Measurements from ENCODE around the gene IFI27L2. TPM values are rescaled to one million over a fixed set of nuclear protein-coding genes. Genes with fewer than 3 reads are reported as not detected.

IFI27L2 gene
- total RNA-seq, 3 donors from 2014 or later: 19.3 to 26.4 (median 23.6) TPM

- ATAC-seq (no peak), DNase-seq (no peak)
- no peaks in the 10 kb centered on the region for H3K4me1 Mint-ChIP-seq (ENCODE audit: low read depth)
These were observed 6.1 kb downstream of the IFI27L2 start for GRCh38 chr14:94123296-94123695.

GRCh38 chr14:94122438-94122837, 7.0 kb downstream of the IFI27L2 start:
- peaks cover 15% of the 10 kb centered on the region for H3K9me3 Mint-ChIP-seq
- H3K27me3 Mint-ChIP-seq (ENCODE audit: low read depth): peaks cover 2% of the 10 kb centered on the region
- H3K4me3 Mint-ChIP-seq: no peak overlapping the region
- DNase-seq (no peak), ATAC-seq (no peak)
- peaks cover 2% of the 10 kb centered on the region for H3K36me3 Mint-ChIP-seq (ENCODE audit: insufficient read depth)
- H3K4me1 Mint-ChIP-seq (ENCODE audit: low read depth): no peaks in the 10 kb centered on the region

More at GRCh38 chr14:94123296-94123695, 6.1 kb downstream of the IFI27L2 start:
- Mint-ChIP-seq H3K9me3 (peaks cover 15% of the 10 kb centered on the region), H3K27me3 (ENCODE audit: low read depth) (no peaks in the 10 kb centered on the region), H3K4me3 (no peak overlapping the region), H3K36me3 (ENCODE audit: insufficient read depth) (peaks cover 2% of the 10 kb centered on the region)

- Mint-ChIP-seq H3K36me3 (ENCODE audit: insufficient read depth) (peaks cover 2% of the 10 kb centered on the region), H3K4me1 (ENCODE audit: low read depth) (no peaks in the 10 kb centered on the region), H3K9me3 (peaks cover 15% of the 10 kb centered on the region), H3K27me3 (ENCODE audit: low read depth) (peaks cover 11% of the 10 kb centered on the region), H3K4me3 (no peak overlapping the region)
- DNase-seq: no peak
- no peak for ATAC-seq
These were observed 7.9 kb downstream of the IFI27L2 start for GRCh38 chr14:94121485-94121884.

GRCh38 chr14:94120667-94121340, 8.6 kb downstream of the IFI27L2 start:
- H3K27me3 Mint-ChIP-seq (ENCODE audit: low read depth): peaks cover 16% of the 10 kb centered on the region
- H3K36me3 Mint-ChIP-seq (ENCODE audit: insufficient read depth): peaks cover 2% of the 10 kb centered on the region
- H3K4me1 Mint-ChIP-seq (ENCODE audit: low read depth): no peaks in the 10 kb centered on the region
- DNase-seq (no peak), ATAC-seq (no peak)
- no peak overlapping the region for H3K4me3 Mint-ChIP-seq
- peaks cover 15% of the 10 kb centered on the region for H3K9me3 Mint-ChIP-seq

GRCh38 chr14:94119071-94119470, 10.3 kb downstream of the IFI27L2 start:
- Mint-ChIP-seq H3K4me3 (no peak overlapping the region), H3K36me3 (ENCODE audit: insufficient read depth) (peaks cover 2% of the 10 kb centered on the region), H3K4me1 (ENCODE audit: low read depth) (no peaks in the 10 kb centered on the region), H3K27me3 (ENCODE audit: low read depth) (peaks cover 27% of the 10 kb centered on the region), H3K9me3 (peaks cover 15% of the 10 kb centered on the region)
- DNase-seq (no peak), ATAC-seq (no peak)

- ATAC-seq (no peak), DNase-seq (no peak)
- no peak overlapping the region for H3K4me3 Mint-ChIP-seq
- H3K4me1 Mint-ChIP-seq (ENCODE audit: low read depth): no peaks in the 10 kb centered on the region
- H3K36me3 Mint-ChIP-seq (ENCODE audit: insufficient read depth): peaks cover 2% of the 10 kb centered on the region
- peaks cover 28% of the 10 kb centered on the region for H3K27me3 Mint-ChIP-seq (ENCODE audit: low read depth)
- peaks cover 15% of the 10 kb centered on the region for H3K9me3 Mint-ChIP-seq
These were observed 11.5 kb downstream of the IFI27L2 start for GRCh38 chr14:94117856-94118255.

- H3K27me3 Mint-ChIP-seq (ENCODE audit: low read depth): peaks cover 28% of the 10 kb centered on the region
These were observed 12.7 kb downstream of the IFI27L2 start for GRCh38 chr14:94116701-94117100.

GRCh38 chr14:94115631-94116030, 13.8 kb downstream of the IFI27L2 start:
- no peak for DNase-seq
- peaks cover 9% of the 10 kb centered on the region for H3K9me3 Mint-ChIP-seq
- H3K4me1 Mint-ChIP-seq (ENCODE audit: low read depth): no peaks in the 10 kb centered on the region
- H3K4me3 Mint-ChIP-seq: no peak overlapping the region
- no peaks in the 10 kb centered on the region for H3K36me3 Mint-ChIP-seq (ENCODE audit: insufficient read depth)
- H3K27me3 Mint-ChIP-seq (ENCODE audit: low read depth): peaks cover 28% of the 10 kb centered on the region
- no peak for ATAC-seq

More at GRCh38 chr14:94116701-94117100, 12.7 kb downstream of the IFI27L2 start:
- ATAC-seq (no peak), DNase-seq (no peak)
- peaks cover 15% of the 10 kb centered on the region for H3K9me3 Mint-ChIP-seq
- no peaks in the 10 kb centered on the region for H3K4me1 Mint-ChIP-seq (ENCODE audit: low read depth)
- H3K36me3 Mint-ChIP-seq (ENCODE audit: insufficient read depth): no peaks in the 10 kb centered on the region
- H3K4me3 Mint-ChIP-seq: no peak overlapping the region

- DNase-seq: no peak
These were observed 14.3 kb downstream of the IFI27L2 start for GRCh38 chr14:94115058-94115591.

GRCh38 chr14:94114589-94115057, 14.8 kb downstream of the IFI27L2 start:
- no peaks in the 10 kb centered on the region for H3K36me3 Mint-ChIP-seq (ENCODE audit: insufficient read depth)
- no peaks in the 10 kb centered on the region for H3K4me1 Mint-ChIP-seq (ENCODE audit: low read depth)
- H3K27me3 Mint-ChIP-seq (ENCODE audit: low read depth): peaks cover 28% of the 10 kb centered on the region
- DNase-seq (no peak), ATAC-seq (no peak)
- H3K4me3 Mint-ChIP-seq: no peak overlapping the region
- H3K9me3 Mint-ChIP-seq: peaks cover 3% of the 10 kb centered on the region

More at GRCh38 chr14:94115058-94115591, 14.3 kb downstream of the IFI27L2 start:
- Mint-ChIP-seq H3K4me1 (ENCODE audit: low read depth) (no peaks in the 10 kb centered on the region), H3K36me3 (ENCODE audit: insufficient read depth) (no peaks in the 10 kb centered on the region), H3K27me3 (ENCODE audit: low read depth) (peaks cover 28% of the 10 kb centered on the region), H3K4me3 (no peak overlapping the region), H3K9me3 (peaks cover 7% of the 10 kb centered on the region)
- ATAC-seq: no peak

- Mint-ChIP-seq H3K9me3 (no peaks in the 10 kb centered on the region), H3K4me1 (ENCODE audit: low read depth) (no peaks in the 10 kb centered on the region), H3K4me3 (no peak overlapping the region), H3K36me3 (ENCODE audit: insufficient read depth) (no peaks in the 10 kb centered on the region), H3K27me3 (ENCODE audit: low read depth) (peaks cover 28% of the 10 kb centered on the region)
- ATAC-seq (no peak), DNase-seq (no peak)
These were observed 15.4 kb downstream of the IFI27L2 start for GRCh38 chr14:94113908-94114588.

- no peaks in the 10 kb centered on the region for H3K9me3 Mint-ChIP-seq
- no peak overlapping the region for H3K4me3 Mint-ChIP-seq
- no peaks in the 10 kb centered on the region for H3K36me3 Mint-ChIP-seq (ENCODE audit: insufficient read depth)
- no peak for DNase-seq
- H3K4me1 Mint-ChIP-seq (ENCODE audit: low read depth): no peaks in the 10 kb centered on the region
- H3K27me3 Mint-ChIP-seq (ENCODE audit: low read depth): peaks cover 28% of the 10 kb centered on the region
- no peak for ATAC-seq
These were observed 15.9 kb downstream of the IFI27L2 start for GRCh38 chr14:94113490-94113889.

GRCh38 chr14:94113073-94113472, 16.3 kb downstream of the IFI27L2 start:
- Mint-ChIP-seq H3K9me3 (no peaks in the 10 kb centered on the region), H3K4me3 (no peak overlapping the region), H3K4me1 (ENCODE audit: low read depth) (no peaks in the 10 kb centered on the region), H3K36me3 (ENCODE audit: insufficient read depth) (no peaks in the 10 kb centered on the region), H3K27me3 (ENCODE audit: low read depth) (peaks cover 26% of the 10 kb centered on the region)
- DNase-seq (no peak), ATAC-seq (no peak)

GRCh38 chr14:94112513-94113063, 16.8 kb downstream of the IFI27L2 start:
- H3K4me3 Mint-ChIP-seq: peak overlapping the region; percentile 5

More at GRCh38 chr14:94112513-94113063, 16.8 kb downstream of the IFI27L2 start:
- H3K4me1 Mint-ChIP-seq (ENCODE audit: low read depth): no peaks in the 10 kb centered on the region
- ATAC-seq (no peak), DNase-seq (no peak)
- peaks cover 26% of the 10 kb centered on the region for H3K27me3 Mint-ChIP-seq (ENCODE audit: low read depth)
- H3K9me3 Mint-ChIP-seq: no peaks in the 10 kb centered on the region
- no peaks in the 10 kb centered on the region for H3K36me3 Mint-ChIP-seq (ENCODE audit: insufficient read depth)

Data from activated T-cell treated with anti-CD3 and anti-CD28 coated beads, Interleukin-2, amount 50 U/mL, for 4 hours (primary cell).